Keratinocyte (primary cell): ENCODE data around the gene ZCCHC17. TPM values are rescaled to one million over a fixed set of nuclear protein-coding genes. Genes with fewer than 3 reads are reported as not detected.
"Not testable (repeated sequence)": the region's sequence is repeated elsewhere in the genome, so short reads cannot be mapped to it uniquely, and the experiment has no call there.

Experiments
- DNase-seq: peaks from one replicate; pipeline ENCODE4 v3.0.0-alpha.2; 2011; ENCODE audit warnings: low read depth, missing footprints, low spot score
- FAIRE-seq: peaks from 2 replicates; lab custom pipeline; 2011; peaks lifted over from hg19 to GRCh38; lab: Jason Lieb, UNC
- H2AFZ ChIP-seq: 2 replicates; pipeline ENCODE4 v1.6.0; 2012; ENCODE audit warnings: low read length, control low read depth, inconsistent platforms; ENCODE audit not compliant: control insufficient read depth
- H3K27ac ChIP-seq: 2 replicates; pipeline ENCODE4 v1.5.1; 2011; ENCODE audit warnings: low read length; ENCODE audit not compliant: control insufficient read depth, insufficient read depth
- H3K27me3 ChIP-seq: 3 replicates; pipeline ENCODE4 v1.6.0; 2011; ENCODE audit warnings: low read length; ENCODE audit not compliant: control insufficient read depth, insufficient read depth; ENCODE audit errors: extremely low read depth
- H3K36me3 ChIP-seq, 2 experiments: 2 replicates in 1 of 2; 3 replicates in 1 of 2; pipeline ENCODE4 v1.5.1; 2011; ENCODE audit warnings: low read length in 2 of 2, mild to moderate bottlenecking in 1 of 2; ENCODE audit not compliant: control insufficient read depth in 2 of 2, insufficient read depth in 2 of 2; ENCODE audit errors: extremely low read depth in 1 of 2
- H3K4me1 ChIP-seq: 3 replicates; pipeline ENCODE4 v1.5.1; 2011; ENCODE audit warnings: low read length; ENCODE audit not compliant: control insufficient read depth, insufficient read depth; ENCODE audit errors: extremely low read depth
- H3K4me2 ChIP-seq: 3 replicates; pipeline ENCODE4 v1.6.0; 2011; ENCODE audit warnings: low read depth, low read length; ENCODE audit not compliant: control insufficient read depth, insufficient read depth; ENCODE audit errors: extremely low read depth
- H3K4me3 ChIP-seq, 3 experiments: fragments of 200-600 bp in 1 of 3; sonication (generic) in 1 of 3; 2 replicates in 2 of 3; 3 replicates in 1 of 3; pipeline ENCODE4 v1.5.1; 2011 to 2016; ENCODE audit warnings: low read length in 3 of 3, mild to moderate bottlenecking in 3 of 3, control low read depth in 2 of 3, inconsistent platforms in 1 of 3, low read depth in 1 of 3, mixed read lengths in 1 of 3, mixed run types in 1 of 3, moderate library complexity in 1 of 3; ENCODE audit not compliant: control insufficient read depth in 2 of 3, insufficient read depth in 2 of 3; ENCODE audit errors: extremely low read depth in 1 of 3
- H3K79me2 ChIP-seq: 2 replicates; pipeline ENCODE4 v1.6.0; 2012; ENCODE audit warnings: low read length; ENCODE audit not compliant: control insufficient read depth, insufficient read depth
- H3K9ac ChIP-seq: 3 replicates; pipeline ENCODE4 v1.6.0; 2011; ENCODE audit warnings: low read length; ENCODE audit not compliant: control insufficient read depth, insufficient read depth; ENCODE audit errors: extremely low read depth
- H3K9me1 ChIP-seq: 3 replicates; pipeline ENCODE4 v1.6.0; 2011; ENCODE audit warnings: low read length; ENCODE audit not compliant: control insufficient read depth, insufficient read depth; ENCODE audit errors: extremely low read depth
- H3K9me3 ChIP-seq: 2 replicates; pipeline ENCODE4 v1.5.1; 2012; ENCODE audit warnings: low read depth, low read length; ENCODE audit not compliant: control insufficient read depth
- H4K20me1 ChIP-seq: 3 replicates; pipeline ENCODE4 v1.6.0; 2011; ENCODE audit warnings: low read length; ENCODE audit not compliant: control insufficient read depth, insufficient read depth; ENCODE audit errors: extremely low read depth
- CTCF ChIP-seq, 3 experiments: IDR thresholded peaks in 1 of 3; conservative IDR thresholded peaks in 1 of 3; optimal IDR thresholded peaks in 1 of 3; 2 replicates in 2 of 3; 3 replicates in 1 of 3; pipeline versions ENCODE3 to v1.5.1; 2011; ENCODE audit warnings: low read length in 3 of 3, mild to moderate bottlenecking in 3 of 3, moderate library complexity in 2 of 3, control low read depth in 1 of 3, inconsistent platforms in 1 of 3; ENCODE audit not compliant: insufficient read depth in 2 of 3; ENCODE audit errors: extremely low read depth in 1 of 3
- EZH2 ChIP-seq: IDR thresholded peaks from one replicate; pipeline ENCODE4 v1.6.1; 2012; ENCODE audit warnings: inconsistent platforms, mild to moderate bottlenecking, low read length, moderate library complexity
- dilution Hi-C: fragments of 300-500 bp; cut with MboI; formaldehyde crosslinking; loops from one replicate; pipeline ENCODE4 v1.7.0; 2020; ENCODE audit warnings: low sequenced_read_pairs; ENCODE audit not compliant: extremely low pct_ligation_motif_present
- polyA plus RNA-seq, 5 experiments: library from polyadenylated mRNA; depleted of rRNA in 3 of 5; stranded (reverse) in 3 of 5; stranded (forward) in 1 of 5; unstranded in 1 of 5; fragments of >200 nt; gene quantifications; 1 replicate in 1 of 5; 2 replicates in 3 of 5; 3 replicates in 1 of 5; pipeline versions ENCODE4 v1.2.1 to v1.2.3, GENCODE V29; 2011 to 2012; ENCODE audit warnings: missing spikeins in 2 of 5, low read depth in 1 of 5, low replicate concordance in 1 of 5

ZCCHC17 gene
- polyA plus RNA-seq, 1 donor (not counting 4 experiments of a cell fraction or from before 2014, with no cell fraction given): 70.0 TPM

- Histone ChIP-seq H3K27me3 (no peaks in the 10 kb centered on the region), H3K36me3 (peaks cover 18% of the 10 kb centered on the region in 2 experiments), H3K27ac (no peak overlapping the region), H3K9me1 (no peaks in the 10 kb centered on the region), H3K9ac (no peak overlapping the region), H2AFZ (no peak overlapping the region), H3K4me2 (peak overlapping the region; percentile 23), H3K79me2 (peaks cover 2% of the 10 kb centered on the region), H3K4me3 (no peak overlapping the region), H3K9me3 (no peaks in the 10 kb centered on the region), H3K4me1 (peaks cover 7% of the 10 kb centered on the region), H4K20me1 (no peaks in the 10 kb centered on the region)
- dilution Hi-C loops: no loop called here
- FAIRE-seq: peak; percentile 62
- DNase-seq: no peak
- TF ChIP-seq EZH2: no peak
- TF ChIP-seq CTCF (optimal IDR thresholded peaks at IDR 0.05 in 1 of 3, IDR thresholded peaks at IDR 0.05 in 1 of 3, conservative IDR thresholded peaks at IDR 0.05 in 1 of 3; ENCODE audit: extremely low read depth in 1 of 3, insufficient read depth in 2 of 3, low read length in 3 of 3): no peak
Observed at GRCh38 chr1:31273619-31274018, 23.2 kb upstream of the ZCCHC17 start.

- DNase-seq, H3K4me3 ChIP-seq, H3K27me3 ChIP-seq, H3K4me2 ChIP-seq, H3K79me2 ChIP-seq, H3K9ac ChIP-seq, H3K9me3 ChIP-seq, H4K20me1 ChIP-seq, H3K27ac ChIP-seq, dilution Hi-C loops, H3K4me1 ChIP-seq, FAIRE-seq, H3K9me1 ChIP-seq, H2AFZ ChIP-seq: not testable (repeated sequence)
- peaks cover 19 to 28% of the 10 kb centered on the region in 2 experiments for H3K36me3 ChIP-seq
Observed at GRCh38 chr1:31282426-31282825, 14.4 kb upstream of the ZCCHC17 start.

- H2AFZ ChIP-seq, H4K20me1 ChIP-seq, H3K79me2 ChIP-seq, dilution Hi-C loops, H3K4me1 ChIP-seq, DNase-seq, FAIRE-seq, H3K4me2 ChIP-seq, H3K9me3 ChIP-seq, H3K4me3 ChIP-seq, H3K9me1 ChIP-seq, H3K27me3 ChIP-seq, H3K27ac ChIP-seq, H3K9ac ChIP-seq: not testable (repeated sequence)
- peaks cover 19 to 26% of the 10 kb centered on the region in 2 experiments for H3K36me3 ChIP-seq
Observed at GRCh38 chr1:31287791-31288190, 9.0 kb upstream of the ZCCHC17 start.
